ENCODE data around the gene EXOC3L4. TPM values are rescaled to one million over a fixed set of nuclear protein-coding genes. Genes with fewer than 3 reads are reported as not detected.
"Not testable (repeated sequence)": the region's sequence is repeated elsewhere in the genome, so short reads cannot be mapped to it uniquely, and the experiment has no call there.

Gene EXOC3L4
- not detected for total RNA-seq
- total RNA-seq = 0.08 to 0.12 reads per million in 2 donors

GRCh38 chr14:103094406-103095209 lies at the start of gene EXOC3L4:
Gene EXOC3L4, plus strand, starts transcription at chr14:103094725. Its CDS starts 5,495 bp downstream, at chr14:103100220.
- Mint-ChIP-seq H3K27me3 (peaks cover 18% of the 10 kb centered on the region), H3K4me1 (peaks cover 5% of the 10 kb centered on the region), H3K4me3 (no peak within 1 kb of the TSS), H3K27ac (no peak within 1 kb of the TSS), H3K36me3 (ENCODE audit: low read depth) (no peaks in the 10 kb centered on the region)
- no peak for DNase-seq
- ATAC-seq = no peak
- no peaks in the 10 kb centered on the region for H3K9me3 ChIP-seq (ENCODE audit: control insufficient read depth, low read length, poor library complexity, severe bottlenecking)

GRCh38 chr14:103045371-103045869 lies 49.1 kb upstream of the EXOC3L4 start:
- H3K36me3 Mint-ChIP-seq (ENCODE audit: low read depth) = peaks cover 5% of the 10 kb centered on the region
- H3K27me3 Mint-ChIP-seq = no peaks in the 10 kb centered on the region
- DNase-seq = no peak
- no peaks in the 10 kb centered on the region for H3K9me3 ChIP-seq (ENCODE audit: control insufficient read depth, low read length, poor library complexity, severe bottlenecking)
- ATAC-seq = no peak
- peak overlapping the region; percentile 27 for H3K27ac Mint-ChIP-seq
- peak overlapping the region; percentile 2 for H3K4me3 Mint-ChIP-seq
- peaks cover 15% of the 10 kb centered on the region for H3K4me1 Mint-ChIP-seq

DNA sequence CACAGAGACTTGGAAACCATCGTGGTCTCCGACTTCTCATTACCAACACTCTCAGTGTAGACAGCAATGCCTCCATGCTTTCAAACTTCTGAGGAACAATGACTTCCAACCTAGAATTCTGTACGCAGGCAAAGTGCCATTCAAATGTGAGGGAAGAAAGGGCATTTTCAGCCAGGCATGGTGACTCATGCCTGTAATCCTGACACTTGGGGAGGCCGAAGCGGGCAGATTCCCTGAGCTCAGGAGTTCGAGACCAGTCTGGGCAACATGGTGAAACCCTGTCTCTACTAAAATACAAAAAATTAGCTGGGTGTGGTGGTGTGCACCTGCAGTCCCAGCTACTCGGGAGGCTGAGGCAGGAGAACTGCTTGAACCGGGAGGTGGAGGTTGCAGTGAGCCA lies 47.1 kb upstream of the EXOC3L4 start:
- ATAC-seq; H3K36me3 Mint-ChIP-seq (ENCODE audit: low read depth); H3K4me3 Mint-ChIP-seq; H3K27ac Mint-ChIP-seq; H3K9me3 ChIP-seq (ENCODE audit: control insufficient read depth, low read length, poor library complexity, severe bottlenecking); H3K27me3 Mint-ChIP-seq; DNase-seq: not testable (repeated sequence)
- H3K4me1 Mint-ChIP-seq = peaks cover 12% of the 10 kb centered on the region

- H3K9me3 ChIP-seq (ENCODE audit: control insufficient read depth, low read length, poor library complexity, severe bottlenecking) = no peaks in the 10 kb centered on the region
- Mint-ChIP-seq H3K27me3 (no peaks in the 10 kb centered on the region), H3K4me3 (no peak overlapping the region), H3K27ac (no peak overlapping the region), H3K4me1 (peaks cover 17% of the 10 kb centered on the region), H3K36me3 (ENCODE audit: low read depth) (peaks cover 2% of the 10 kb centered on the region)
- DNase-seq (no peak), ATAC-seq (no peak)
Observed at GRCh38 chr14:103050935-103051334, 43.6 kb upstream of the EXOC3L4 start.

DNA sequence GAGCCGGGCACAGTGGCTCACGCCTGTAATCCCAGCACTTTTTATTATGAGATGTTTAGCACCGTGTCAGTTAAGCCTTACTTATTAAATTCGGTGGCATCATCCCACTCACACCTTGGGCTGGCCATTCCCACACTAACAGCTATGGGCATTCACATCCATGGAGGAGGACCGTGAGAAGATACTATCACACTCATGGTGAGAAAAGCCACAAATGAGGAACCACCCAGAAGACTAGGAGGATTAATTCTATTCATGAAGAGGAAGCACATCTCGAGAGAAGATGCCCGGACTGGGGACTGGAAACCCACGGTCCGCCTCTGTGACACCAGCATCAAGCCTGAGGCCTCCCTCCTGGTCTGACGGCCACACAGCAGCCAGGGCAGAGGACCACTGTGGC lies 42.1 kb upstream of the EXOC3L4 start:
- peaks cover 17% of the 10 kb centered on the region for H3K4me1 Mint-ChIP-seq
- ATAC-seq = no peak
- no peaks in the 10 kb centered on the region for H3K9me3 ChIP-seq (ENCODE audit: control insufficient read depth, low read length, poor library complexity, severe bottlenecking)

GRCh38 chr14:103055695-103056094 lies 38.8 kb upstream of the EXOC3L4 start:
- H3K27ac Mint-ChIP-seq = no peak overlapping the region
- ATAC-seq (no peak), DNase-seq (no peak)
- H3K4me1 Mint-ChIP-seq = peaks cover 17% of the 10 kb centered on the region
- no peaks in the 10 kb centered on the region for H3K9me3 ChIP-seq (ENCODE audit: control insufficient read depth, low read length, poor library complexity, severe bottlenecking)
- H3K27me3 Mint-ChIP-seq = no peaks in the 10 kb centered on the region
- H3K4me3 Mint-ChIP-seq = peak overlapping the region; percentile 87
- H3K36me3 Mint-ChIP-seq (ENCODE audit: low read depth) = no peaks in the 10 kb centered on the region

More for the DNA sequence above, 42.1 kb upstream of the EXOC3L4 start:
- no peak for DNase-seq
- no peak overlapping the region for H3K4me3 Mint-ChIP-seq
- H3K27me3 Mint-ChIP-seq = no peaks in the 10 kb centered on the region
- no peak overlapping the region for H3K27ac Mint-ChIP-seq
- peaks cover 2% of the 10 kb centered on the region for H3K36me3 Mint-ChIP-seq (ENCODE audit: low read depth)

DNA sequence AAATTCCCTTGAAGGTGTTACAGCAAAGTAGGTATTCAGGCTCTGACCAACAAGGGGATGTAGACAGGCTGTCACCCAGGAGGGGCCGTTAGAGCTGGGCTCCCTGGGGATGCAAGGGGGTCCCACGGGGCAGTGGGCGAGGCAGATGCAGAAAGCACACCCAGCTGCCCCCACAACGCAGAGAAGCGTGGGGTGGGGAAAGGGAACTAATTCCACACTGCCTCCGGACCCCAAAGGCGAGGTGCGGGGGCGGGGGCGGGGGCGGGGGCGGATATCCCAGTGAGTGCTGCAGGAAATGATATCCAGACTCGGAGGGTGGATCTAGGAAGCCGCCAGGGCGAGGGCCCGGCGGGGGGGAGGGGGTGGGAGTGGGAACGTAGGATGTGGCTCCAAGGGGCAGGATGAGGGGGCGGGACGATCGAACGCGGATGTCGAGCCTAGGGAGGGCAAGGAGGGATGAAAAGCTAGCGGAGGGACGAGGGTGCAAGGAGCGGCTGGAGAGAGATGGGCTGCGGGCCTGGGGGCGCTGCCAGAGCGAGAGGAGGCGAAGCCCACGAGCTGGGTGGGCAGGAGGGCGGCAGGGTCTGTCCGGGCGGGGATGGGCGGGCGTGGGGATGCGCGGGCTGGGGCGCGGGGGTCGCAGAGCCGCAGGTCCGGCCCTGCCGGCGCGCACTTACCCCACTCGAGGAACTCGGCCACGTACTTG lies 38.0 kb upstream of the EXOC3L4 start:
- H3K4me3 Mint-ChIP-seq = peak overlapping the region; percentile 87
- H3K27me3 Mint-ChIP-seq = no peaks in the 10 kb centered on the region
- H3K4me1 Mint-ChIP-seq = peaks cover 17% of the 10 kb centered on the region
- ATAC-seq (no peak), DNase-seq (no peak)
- H3K27ac Mint-ChIP-seq = peak overlapping the region; percentile 49
- H3K9me3 ChIP-seq (ENCODE audit: control insufficient read depth, low read length, poor library complexity, severe bottlenecking) = no peaks in the 10 kb centered on the region
- no peaks in the 10 kb centered on the region for H3K36me3 Mint-ChIP-seq (ENCODE audit: low read depth)

DNA sequence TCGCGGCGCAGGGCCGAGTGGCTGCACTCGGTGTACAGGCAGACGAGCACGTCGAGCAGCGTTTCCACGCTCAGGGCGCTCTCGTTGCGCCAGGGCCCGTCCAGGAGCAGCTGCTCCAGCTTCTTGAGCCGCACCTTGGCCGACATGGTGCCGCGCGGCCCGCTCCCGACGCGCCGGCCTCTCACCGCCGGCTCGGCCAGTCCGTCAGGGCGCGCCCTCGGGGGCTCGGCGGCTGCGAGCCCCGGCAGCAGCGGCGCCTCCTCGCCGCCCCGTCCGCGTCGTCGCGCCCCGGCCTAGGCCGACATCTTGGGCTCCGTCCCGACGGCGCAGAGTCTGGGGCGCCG lies 37.5 kb upstream of the EXOC3L4 start:
- Mint-ChIP-seq H3K4me3 (no peak overlapping the region), H3K4me1 (peaks cover 17% of the 10 kb centered on the region), H3K27me3 (no peaks in the 10 kb centered on the region), H3K36me3 (ENCODE audit: low read depth) (no peaks in the 10 kb centered on the region), H3K27ac (peak overlapping the region; percentile 49)
- DNase-seq (no peak), ATAC-seq (peak; percentile 18)
- no peaks in the 10 kb centered on the region for H3K9me3 ChIP-seq (ENCODE audit: control insufficient read depth, low read length, poor library complexity, severe bottlenecking)

DNA sequence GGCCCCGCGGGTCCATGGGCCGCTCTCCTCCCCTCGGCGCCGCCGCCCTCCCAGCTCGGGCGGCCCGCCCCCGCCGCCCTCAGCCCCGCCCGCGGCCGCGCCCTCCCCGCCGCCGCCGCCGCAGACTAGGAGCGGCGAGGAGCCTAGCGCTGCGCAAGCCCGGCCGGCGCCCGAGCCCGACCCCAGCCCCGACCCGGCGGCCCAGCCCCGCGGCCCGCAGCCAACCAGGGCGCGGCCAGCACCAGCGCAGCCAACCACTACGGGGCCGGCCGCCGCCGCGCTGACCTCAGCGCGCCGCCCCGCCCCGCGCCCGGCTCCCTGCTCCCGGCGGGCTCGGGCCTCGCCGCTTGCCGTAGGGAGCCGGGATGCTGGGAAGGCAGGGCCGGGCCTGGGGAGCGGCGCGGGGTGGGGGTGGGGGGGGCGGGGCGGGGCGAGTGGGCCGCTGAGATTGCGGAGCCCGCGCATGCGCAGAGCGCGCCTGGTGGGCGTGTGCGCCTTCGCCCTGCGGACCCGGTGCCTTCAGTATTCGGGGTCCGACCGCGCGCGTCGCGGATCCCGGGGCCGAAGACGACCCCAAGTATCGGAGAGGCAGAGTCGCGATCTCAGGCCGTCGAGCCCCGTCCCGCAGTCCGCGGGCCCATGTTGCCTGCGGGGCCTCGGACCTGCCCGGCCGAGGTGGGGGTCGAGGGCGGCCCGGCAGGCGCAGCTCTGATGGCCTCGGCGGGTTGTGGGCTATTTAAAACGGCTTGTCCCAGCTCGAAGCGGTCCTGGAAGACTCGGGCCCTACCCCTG lies 37.0 kb upstream of the EXOC3L4 start, which contains the start of gene CDC42BPB:
Gene CDC42BPB (minus strand): TSS at position 178 of the 792 bp plus-strand sequence. CDS start 376 bp downstream, outside the sequence.
- H3K4me3 Mint-ChIP-seq = peak within 1 kb of the TSS; percentile 87
- H3K4me1 Mint-ChIP-seq = peaks cover 17% of the 10 kb centered on the region
- no peaks in the 10 kb centered on the region for H3K27me3 Mint-ChIP-seq
- H3K9me3 ChIP-seq (ENCODE audit: control insufficient read depth, low read length, poor library complexity, severe bottlenecking) = no peaks in the 10 kb centered on the region
- DNase-seq (peak; percentile 57 to 77 (median 73)), ATAC-seq (peak; percentile 92)
- no peaks in the 10 kb centered on the region for H3K36me3 Mint-ChIP-seq (ENCODE audit: low read depth)
- H3K27ac Mint-ChIP-seq = peak within 1 kb of the TSS; percentile 49

GRCh38 chr14:103058164-103059055 lies 36.1 kb upstream of the EXOC3L4 start:
- no peaks in the 10 kb centered on the region for H3K27me3 Mint-ChIP-seq
- peak overlapping the region; percentile 59 for H3K4me3 Mint-ChIP-seq
- no peak for DNase-seq
- peaks cover 17% of the 10 kb centered on the region for H3K4me1 Mint-ChIP-seq
- H3K9me3 ChIP-seq (ENCODE audit: control insufficient read depth, low read length, poor library complexity, severe bottlenecking) = no peaks in the 10 kb centered on the region
- peak overlapping the region; percentile 43 for H3K27ac Mint-ChIP-seq
- no peak for ATAC-seq
- no peaks in the 10 kb centered on the region for H3K36me3 Mint-ChIP-seq (ENCODE audit: low read depth)

DNA sequence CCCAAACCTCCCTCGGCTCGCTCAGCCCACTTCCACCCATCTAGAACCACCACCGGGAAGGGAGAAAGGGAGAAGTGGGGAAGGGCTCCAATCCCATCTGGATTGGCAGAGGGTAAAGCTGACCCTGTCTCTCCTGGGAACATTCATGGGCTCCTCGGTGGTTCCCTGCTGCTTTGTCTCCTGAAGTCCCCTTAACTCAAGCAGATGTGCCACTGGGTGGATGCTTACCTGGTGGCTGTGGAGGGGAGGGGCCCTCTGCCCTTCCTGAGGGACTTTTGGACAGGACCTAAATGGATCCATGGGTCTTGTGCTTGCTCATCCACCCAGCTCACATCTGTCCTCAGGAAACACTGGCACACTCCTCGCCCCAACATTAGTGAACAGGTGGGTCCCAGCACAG lies 35.0 kb upstream of the EXOC3L4 start:
- Mint-ChIP-seq H3K36me3 (ENCODE audit: low read depth) (no peaks in the 10 kb centered on the region), H3K27me3 (no peaks in the 10 kb centered on the region), H3K4me3 (no peak overlapping the region)

GRCh38 chr14:103061482-103061976 lies 33.0 kb upstream of the EXOC3L4 start:
- DNase-seq (no peak), ATAC-seq (no peak)
- no peak overlapping the region for H3K4me3 Mint-ChIP-seq
- H3K9me3 ChIP-seq (ENCODE audit: control insufficient read depth, low read length, poor library complexity, severe bottlenecking) = no peaks in the 10 kb centered on the region
- no peak overlapping the region for H3K27ac Mint-ChIP-seq
- H3K4me1 Mint-ChIP-seq = peaks cover 2% of the 10 kb centered on the region
- H3K27me3 Mint-ChIP-seq = no peaks in the 10 kb centered on the region
- no peaks in the 10 kb centered on the region for H3K36me3 Mint-ChIP-seq (ENCODE audit: low read depth)

More for the DNA sequence above, 35.0 kb upstream of the EXOC3L4 start:
- Mint-ChIP-seq H3K4me1 (peaks cover 17% of the 10 kb centered on the region), H3K27ac (no peak overlapping the region)
- ATAC-seq (no peak), DNase-seq (no peak)
- H3K9me3 ChIP-seq (ENCODE audit: control insufficient read depth, low read length, poor library complexity, severe bottlenecking) = no peaks in the 10 kb centered on the region
